ENCODE data around the gene OMP.
"Not testable (repeated sequence)": the region's sequence is repeated elsewhere in the genome, so short reads cannot be mapped to it uniquely, and the experiment has no call there.

OMP gene

DNA sequence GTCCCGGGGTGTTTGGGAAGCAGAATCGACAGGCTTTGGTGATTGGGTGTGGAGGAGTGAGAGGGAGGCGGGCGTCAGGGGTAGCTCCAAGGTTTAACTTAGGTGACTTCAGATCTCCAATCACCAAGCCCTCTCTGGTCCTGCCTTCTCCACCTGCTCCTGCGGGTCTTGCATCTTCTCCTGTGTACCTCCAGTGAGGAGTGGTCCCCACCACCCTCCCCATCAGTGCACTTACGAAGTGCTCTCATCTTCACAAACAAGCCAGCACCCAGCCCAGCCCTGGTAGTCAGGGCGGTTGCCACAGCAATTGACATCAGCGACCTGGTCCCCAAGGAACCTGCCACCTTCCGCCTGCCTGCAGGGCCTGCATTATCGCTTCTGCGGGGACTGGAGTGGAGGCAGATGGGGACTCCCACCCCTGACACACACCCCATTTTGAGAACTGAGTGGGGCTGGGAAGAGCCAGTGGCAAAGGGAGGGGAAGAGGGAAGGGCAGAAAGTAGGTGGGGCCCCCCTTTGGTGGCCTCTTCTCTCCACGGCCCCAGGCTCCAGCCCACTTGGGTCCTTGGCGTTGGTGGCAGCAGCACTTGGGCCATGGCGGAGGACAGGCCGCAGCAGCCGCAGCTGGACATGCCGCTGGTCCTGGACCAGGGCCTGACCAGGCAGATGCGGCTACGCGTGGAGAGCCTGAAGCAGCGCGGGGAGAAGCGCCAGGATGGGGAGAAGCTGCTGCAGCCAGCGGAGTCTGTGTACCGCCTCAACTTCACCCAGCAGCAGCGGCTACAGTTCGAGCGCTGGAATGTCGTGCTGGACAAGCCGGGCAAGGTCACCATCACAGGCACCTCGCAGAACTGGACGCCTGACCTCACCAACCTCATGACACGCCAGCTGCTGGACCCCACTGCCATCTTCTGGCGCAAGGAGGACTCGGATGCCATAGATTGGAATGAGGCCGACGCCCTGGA, at the start of gene OMP:
OMP (plus strand) TSS at position 595 of the 965 bp plus-strand sequence; CDS start at position 595, 0 bp downstream.
- in situ Hi-C loops (cut with HindIII; ENCODE audit: low sequenced_read_pairs) = no loop called here

DNA sequence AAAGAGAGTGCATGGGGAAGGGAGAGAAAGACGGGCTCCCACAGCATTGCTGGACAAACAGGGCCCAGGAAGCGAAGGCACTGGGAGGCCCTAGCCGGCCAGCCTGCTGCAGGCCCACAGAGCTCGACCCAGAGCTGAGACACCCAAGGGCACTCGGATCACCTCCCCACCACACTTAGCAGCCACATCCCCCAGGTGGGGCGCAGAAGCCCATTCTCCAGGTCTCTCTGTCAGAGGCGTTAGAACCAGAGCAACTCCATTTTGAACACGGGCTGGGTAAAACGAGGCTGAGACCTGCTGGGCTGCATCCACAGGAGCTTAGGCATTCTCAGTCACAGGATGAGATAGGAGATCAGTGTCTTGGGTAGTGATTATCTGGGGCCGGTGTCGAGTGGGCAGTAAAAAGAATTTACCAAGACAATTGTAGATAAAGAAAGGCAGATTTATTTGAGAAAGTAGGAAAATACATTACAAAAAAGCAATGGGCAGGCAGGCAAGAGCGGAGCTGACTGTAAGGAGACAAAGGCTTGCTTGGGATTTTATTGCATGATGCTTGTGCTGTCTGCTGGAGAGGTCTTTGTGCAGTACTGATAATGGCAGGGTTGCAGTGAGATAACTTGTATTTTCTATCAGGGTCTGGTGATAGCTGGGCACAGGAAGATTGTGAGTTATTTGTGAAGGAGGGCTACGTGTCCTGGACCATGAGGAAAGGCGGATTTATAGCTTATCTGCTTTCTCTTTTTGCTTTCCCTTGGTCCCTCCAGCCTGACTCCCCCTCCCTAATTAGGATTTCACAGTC, 49.2 kb upstream of the OMP start:
- in situ Hi-C loops (cut with HindIII; ENCODE audit: low sequenced_read_pairs) = no loop called here

DNA sequence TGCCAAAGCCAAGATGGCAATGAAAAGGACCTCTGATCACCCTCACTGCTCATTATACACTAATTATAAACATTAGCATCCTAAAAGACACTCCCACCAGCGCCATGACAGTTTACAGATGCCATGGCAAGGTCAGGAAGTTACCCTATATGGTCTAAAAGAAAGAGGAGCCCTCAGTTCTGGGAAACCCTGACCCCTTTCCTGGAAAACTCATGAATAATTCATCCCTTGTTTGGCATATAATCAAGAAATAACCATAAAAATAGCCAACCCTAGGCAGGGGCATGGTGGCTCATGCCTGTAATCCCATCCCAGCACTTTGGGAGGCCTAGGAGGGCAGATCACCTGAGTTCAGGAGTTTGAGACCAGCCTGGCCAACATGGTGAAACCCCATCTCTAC, 48.6 kb upstream of the OMP start:
- in situ Hi-C loops (cut with HindIII; ENCODE audit: low sequenced_read_pairs) = no loop called here

DNA sequence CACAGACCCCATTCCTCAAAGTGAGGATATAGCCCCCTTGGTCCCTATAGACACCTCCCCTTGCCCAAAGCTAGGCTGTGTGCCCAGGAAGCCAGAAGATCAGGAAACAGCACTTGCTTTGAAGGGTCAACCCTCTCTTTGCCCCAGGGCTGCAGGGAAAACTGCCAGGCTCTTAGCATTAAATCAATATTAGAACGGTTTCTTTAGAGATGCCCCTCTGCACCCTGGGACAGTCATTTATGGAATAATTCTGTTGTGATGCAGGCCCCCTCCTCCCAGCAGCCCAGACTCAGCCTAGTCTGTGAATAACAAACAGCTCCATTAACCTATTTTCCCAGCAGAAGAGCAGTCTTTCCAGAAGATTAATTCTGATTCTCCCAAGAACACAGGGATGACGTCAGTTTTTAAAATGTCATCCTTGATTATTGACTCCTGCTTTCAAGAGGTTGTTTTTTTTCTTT, 47.5 kb upstream of the OMP start:
- in situ Hi-C loops (cut with HindIII; ENCODE audit: low sequenced_read_pairs) = no loop called here

GRCh38 chr11:77055913-77056312, 46.7 kb upstream of the OMP start:
- in situ Hi-C loops (cut with HindIII; ENCODE audit: low sequenced_read_pairs) = no loop called here

DNA sequence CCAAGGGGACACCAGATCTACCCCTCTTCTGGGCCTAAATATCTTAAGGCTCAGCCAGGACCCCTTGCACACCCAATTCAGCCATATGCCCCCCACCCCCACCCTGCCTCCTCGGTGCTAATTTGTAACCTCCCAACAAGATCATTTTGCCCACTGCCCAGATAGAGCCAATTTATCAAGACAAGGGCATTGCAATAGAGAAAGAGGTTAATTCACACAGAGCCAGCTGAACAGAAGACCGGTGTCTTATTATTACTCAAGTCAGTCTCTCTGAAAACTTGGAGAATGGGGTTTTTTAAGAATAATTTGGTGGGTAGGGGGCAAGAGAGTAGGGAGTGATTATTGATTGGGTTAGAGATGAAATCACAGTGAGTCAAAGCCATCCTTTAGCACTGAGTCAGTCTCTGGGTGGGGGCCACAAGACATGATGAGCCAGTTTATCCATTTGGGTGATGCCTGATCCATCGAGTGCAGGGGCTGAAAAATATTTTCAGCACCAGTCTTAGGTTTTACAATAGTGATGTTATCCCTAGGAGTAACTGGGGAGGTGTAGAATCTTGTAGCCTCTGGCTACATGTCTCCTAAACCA, 45.7 kb upstream of the OMP start:
- in situ Hi-C loops (cut with HindIII; ENCODE audit: low sequenced_read_pairs) = no loop called here

- in situ Hi-C loops (cut with HindIII; ENCODE audit: low sequenced_read_pairs) = no loop called here
These were observed 44.6 kb upstream of the OMP start for GRCh38 chr11:77057938-77058474.

DNA sequence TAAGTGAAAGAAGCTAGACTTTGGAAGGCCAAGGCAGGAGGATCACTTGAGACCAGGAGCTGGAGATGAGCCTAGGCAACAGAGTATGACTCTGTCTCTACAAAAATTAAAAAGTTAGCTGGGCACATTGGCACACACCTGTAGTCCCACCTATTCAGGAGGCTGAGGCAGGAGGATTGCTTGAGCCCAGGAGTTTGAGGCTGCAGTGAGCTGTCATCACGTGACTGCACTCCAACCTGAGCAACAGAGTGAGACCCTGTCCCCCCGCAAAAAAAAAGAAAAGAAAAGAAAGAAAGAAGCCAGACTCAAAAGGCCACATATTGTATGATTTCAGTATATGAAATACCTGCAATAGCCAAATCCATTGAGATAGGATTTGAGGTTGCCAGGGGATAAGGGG, 43.7 kb upstream of the OMP start:
- in situ Hi-C loops (cut with HindIII; ENCODE audit: low sequenced_read_pairs) = no loop called here

DNA sequence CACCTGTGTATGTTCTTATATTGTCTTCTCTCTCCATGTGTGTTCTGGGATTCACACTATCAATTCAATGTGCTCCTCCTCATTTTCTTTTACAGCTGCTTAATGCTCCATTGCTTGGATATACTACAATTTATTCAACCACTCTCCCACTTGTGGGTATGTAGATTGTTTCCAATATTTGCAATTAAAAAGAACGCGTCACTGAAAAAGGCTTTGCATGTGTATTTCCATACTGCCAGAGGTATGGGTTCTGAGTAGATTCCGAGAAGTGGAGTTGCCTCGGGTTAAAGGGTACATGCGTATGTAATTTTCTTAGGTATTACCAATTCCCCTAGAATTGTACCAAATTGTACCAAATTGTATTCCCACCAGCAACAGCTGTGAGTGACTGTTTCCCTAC, 42.8 kb upstream of the OMP start:
- in situ Hi-C loops (cut with HindIII; ENCODE audit: low sequenced_read_pairs) = no loop called here

DNA sequence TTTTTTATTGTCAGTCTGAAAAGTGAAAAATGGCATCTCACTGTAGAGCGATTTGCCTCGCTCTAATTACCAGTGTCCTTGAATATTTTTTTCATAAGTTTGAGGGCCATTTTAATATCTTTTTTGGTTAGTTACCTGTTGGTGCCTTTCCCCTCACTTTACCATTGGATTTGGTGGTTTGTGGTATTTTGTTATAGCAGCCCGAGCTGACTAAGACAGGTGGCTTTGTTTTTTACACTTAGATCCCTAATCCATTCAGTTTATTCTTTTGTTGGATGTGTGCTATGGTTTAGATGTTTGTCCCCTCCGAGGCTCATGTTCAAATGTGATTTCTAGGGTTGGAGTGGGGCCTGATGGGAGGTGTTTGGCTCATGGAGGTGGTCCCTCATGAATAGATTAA, 42.4 kb upstream of the OMP start:
- in situ Hi-C loops (cut with HindIII; ENCODE audit: low sequenced_read_pairs) = no loop called here

GRCh38 chr11:77061258-77061657, 41.4 kb upstream of the OMP start:
- in situ Hi-C loops (cut with HindIII; ENCODE audit: low sequenced_read_pairs) = not testable (repeated sequence)

- in situ Hi-C loops (cut with HindIII; ENCODE audit: low sequenced_read_pairs) = no loop called here
These were observed 39.7 kb upstream of the OMP start for GRCh38 chr11:77062924-77063323.

DNA sequence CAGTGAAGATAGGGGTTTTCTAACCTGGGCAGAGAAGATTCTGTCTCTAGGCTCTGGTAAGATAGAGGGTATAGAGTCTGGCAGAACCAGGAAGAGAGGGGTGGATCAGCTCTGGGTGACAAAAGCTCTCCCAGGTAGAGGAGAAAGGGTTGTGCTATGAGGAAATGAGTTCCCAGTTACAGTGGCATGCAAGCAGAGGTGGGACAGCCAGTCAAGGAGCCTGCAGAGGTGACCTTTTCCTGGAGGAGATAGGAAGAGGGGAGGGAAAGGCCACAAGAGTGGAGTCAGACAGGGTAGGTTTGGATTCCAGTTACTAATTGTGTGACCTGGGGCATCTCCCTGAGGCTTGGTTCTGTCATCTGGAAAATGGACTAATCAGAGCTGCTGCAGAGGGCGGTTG, 39.2 kb upstream of the OMP start:
- in situ Hi-C loops (cut with HindIII; ENCODE audit: low sequenced_read_pairs) = no loop called here

GRCh38 chr11:77063861-77064260, 38.8 kb upstream of the OMP start:
- in situ Hi-C loops (cut with HindIII; ENCODE audit: low sequenced_read_pairs) = no loop called here

DNA sequence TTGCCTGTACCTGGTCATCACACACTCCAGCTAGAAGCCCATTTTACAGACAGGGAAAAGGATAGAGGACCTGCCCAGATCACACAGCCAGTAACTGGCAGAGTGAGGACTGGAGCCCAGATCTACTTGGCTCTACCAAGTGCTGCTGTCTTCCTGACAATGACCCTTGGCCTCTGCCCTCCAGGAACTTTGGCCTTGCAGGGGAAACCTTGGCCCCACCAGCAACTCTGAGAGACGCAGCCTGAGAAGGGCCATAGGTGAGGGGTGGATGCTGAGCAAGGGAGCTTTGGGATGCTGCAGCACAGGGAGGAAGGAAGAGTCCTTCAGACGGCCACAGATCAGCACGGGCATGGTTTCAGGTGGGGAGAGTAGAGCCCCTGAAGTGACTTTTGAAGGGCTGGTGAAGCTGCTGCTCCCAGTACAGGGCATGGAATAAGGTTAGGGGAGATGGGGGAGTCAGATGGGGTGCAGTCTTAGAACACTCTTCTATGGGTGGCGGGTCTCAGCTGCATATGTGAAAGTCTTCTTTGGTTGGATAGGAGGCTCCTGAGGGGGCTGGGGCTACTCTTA, 37.9 kb upstream of the OMP start:
- in situ Hi-C loops (cut with HindIII; ENCODE audit: low sequenced_read_pairs) = no loop called here

DNA sequence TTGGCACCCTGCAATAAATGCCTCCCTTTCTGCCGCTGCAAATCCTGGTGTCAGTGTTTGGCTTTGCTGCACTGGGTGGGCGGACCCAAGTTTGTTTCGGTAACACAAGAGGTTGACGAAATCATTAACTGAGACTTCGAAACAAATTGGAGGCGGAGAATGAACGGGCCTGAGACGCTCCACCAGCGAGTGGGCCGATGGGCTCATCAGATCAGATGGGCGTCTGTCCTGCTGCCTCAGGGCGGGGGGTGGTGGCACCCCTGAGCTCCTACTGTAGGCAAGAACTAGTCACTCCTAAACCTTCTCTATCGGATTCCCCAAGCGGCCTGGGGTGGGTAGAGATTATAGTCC, 36.8 kb upstream of the OMP start:
- in situ Hi-C loops (cut with HindIII; ENCODE audit: low sequenced_read_pairs) = no loop called here

GRCh38 chr11:77066229-77067042, 36.2 kb upstream of the OMP start, which contains the start of gene CAPN5:
Gene CAPN5, plus strand, starts transcription at chr11:77066971. Its CDS starts 17,916 bp downstream, at chr11:77084887.
- in situ Hi-C loops (cut with HindIII; ENCODE audit: low sequenced_read_pairs) = no loop called here

DNA sequence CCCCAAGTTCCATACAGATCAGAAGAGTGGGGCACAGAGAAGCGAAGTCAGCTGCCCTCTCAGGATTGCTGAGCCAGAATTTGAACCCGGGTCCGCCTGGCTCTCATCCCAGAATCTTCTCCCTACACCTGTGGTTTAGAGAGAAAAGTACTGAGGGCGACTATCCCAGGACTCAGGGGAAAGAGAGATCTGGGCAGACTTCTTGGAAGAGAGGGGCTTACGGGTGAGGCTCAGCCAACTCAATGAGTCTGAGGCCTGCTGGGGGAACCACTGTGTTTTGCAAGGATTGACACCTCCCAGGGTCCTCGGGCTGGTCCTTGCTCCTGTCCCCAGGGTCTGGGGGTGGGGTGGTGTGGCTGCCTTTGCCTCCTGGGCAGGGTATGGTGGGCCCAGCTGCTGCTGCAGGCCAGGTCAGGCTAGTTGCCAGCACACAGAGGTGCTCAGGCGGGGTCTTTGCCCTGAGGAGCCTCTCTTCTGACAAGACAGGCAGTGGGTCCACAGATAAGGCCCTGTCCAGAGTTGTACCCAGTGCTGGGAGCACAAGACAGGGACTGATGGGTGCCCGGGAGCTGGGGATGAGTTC, 34.7 kb upstream of the OMP start:
- in situ Hi-C loops (cut with HindIII; ENCODE audit: low sequenced_read_pairs) = no loop called here

GRCh38 chr11:77068457-77069335, 33.9 kb upstream of the OMP start:
- in situ Hi-C loops (cut with HindIII; ENCODE audit: low sequenced_read_pairs) = no loop called here
